T-helper 22 cell (primary cell): ENCODE measurements around the gene TEDC2.

Experiments
- DNase-seq: peaks from one replicate; pipeline ENCODE4 v3.0.0-alpha.2; 2020; ENCODE audit warnings: low read depth

TEDC2 gene

DNA sequence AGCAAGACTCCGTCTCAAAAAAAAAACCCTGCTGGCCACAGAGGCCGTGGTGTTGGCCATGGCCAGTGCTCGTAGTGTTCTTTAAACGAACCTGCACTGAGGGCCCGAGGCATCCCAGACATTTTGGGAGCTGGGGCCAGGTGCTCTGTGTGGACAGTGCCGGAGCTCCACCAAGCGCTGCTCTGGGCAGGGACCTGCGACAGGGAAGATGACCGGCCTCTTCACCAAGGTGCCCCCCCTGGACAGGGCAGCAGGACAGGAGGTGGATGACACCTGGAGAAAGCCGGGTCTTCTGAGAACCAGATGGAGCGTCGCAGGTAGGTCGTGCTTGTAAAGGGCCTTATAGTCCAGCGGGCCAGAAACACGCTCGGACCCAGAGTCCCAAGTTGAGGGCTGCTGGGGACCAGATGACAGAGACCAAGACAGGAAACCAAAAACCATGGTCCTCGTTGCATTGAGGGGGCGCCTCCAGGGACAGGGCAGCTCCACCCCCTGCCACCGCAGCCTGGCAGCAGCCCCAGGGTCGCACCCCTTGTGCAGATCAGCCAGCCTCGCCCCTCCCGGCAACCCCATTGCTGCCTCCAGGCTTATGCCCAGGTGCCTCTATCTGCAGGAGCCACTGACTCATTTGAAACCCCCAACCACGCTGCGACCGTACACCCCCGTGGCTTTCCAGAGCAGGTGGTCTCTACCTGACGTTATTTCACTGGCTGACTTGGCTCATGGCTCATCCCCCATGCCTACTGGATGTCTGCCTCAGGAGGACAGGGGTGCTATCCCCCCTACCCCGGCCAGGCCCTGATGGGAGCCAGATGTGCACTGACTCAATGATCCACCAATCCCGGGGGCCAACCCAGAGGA is 7.0 kb downstream of the TEDC2 start:
- DNase-seq, result no peak

DNA sequence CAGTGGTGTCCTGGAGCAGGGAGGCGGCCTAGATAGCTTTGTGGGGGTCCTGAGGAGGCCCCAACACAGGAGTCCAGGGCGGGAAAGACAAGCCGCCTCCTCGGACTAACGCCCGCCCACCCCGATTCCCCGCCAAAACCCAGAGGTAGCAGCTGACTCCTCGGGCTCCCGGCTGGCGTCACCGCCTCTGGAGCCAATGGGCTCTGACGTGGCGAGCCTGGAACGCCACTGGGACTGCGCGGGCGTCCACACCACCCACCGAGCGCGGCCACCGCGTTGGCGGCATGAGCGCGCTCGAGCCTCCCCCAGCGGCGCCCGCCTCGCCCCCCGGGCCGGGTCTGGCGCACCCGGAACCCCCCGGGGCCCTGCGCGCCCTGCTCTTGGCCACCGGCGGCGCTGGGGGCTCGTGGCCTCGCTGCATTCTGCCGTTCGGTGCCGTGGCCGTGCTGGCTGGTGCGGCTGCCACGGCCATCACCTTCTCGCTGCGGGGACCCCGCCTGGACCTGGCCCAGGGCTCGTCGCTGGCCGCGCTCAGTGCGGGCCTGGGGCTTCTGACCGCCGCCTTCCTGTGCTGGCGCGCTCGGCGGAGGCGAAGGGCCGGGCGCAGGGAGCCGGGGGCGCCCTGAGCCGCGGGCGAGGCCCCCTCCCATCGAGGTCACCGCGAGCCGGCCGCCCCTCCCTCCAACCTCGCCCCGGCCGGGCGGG is 7.8 kb downstream of the TEDC2 start:
- no peak for DNase-seq

DNA sequence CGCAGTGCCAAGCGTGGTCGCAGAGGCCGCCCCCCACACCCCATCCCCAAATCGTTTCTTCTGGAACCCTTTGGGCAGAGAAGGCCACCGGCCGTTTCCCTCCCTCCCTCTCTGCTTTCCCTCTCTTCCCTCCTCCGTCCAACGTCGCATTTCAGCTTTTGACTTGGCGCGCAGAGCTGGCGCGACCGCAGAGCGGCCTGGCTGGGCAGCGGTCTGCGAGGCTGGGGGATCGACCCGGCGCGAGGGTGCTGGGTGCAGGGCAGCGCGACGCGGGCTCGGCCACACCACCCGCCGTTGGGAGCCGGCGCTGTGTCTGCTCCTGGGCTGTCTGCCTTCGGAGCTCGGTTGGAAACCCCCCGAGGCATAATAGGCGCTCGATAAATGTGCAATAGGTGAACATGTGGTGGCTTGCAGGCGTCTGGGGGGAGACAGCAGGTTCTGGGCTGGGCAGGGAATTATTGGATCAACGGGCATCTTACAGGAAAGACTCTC is 8.4 kb downstream of the TEDC2 start:
- no peak for DNase-seq

DNA sequence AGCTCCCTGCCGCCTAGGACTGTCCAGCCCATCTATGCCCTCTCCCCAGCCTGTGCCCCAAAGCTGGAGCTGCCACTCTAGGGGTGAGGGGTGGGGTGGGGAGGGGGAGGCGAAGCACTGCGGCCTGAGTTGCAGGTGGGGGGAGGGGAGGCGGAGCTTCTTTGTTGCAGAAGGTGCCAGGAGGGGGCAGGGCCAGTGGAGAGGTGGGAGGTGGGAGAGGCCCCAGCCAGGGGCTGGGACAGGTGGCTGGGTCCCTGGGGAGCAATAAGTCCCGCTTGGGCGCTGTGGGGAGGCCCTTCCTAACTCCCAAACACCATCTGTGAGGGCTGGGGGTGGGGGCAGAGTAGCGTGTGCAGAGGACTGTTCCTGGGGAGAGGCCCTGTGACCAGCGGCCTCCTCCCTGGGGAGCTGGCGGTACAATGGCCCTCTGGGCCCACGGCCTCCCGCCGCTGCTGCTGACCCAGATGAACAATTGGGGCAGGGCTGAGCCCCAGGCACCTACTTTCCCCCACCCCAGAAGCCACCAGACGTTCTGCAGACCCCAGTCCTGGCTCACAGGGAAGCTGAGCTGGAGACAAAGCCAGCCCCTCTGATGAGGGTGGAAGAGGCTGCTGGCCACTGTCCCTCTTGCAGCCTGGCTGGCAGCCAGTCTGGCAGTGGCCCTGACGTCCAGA is 9.0 kb downstream of the TEDC2 start:
- no peak for DNase-seq

DNA sequence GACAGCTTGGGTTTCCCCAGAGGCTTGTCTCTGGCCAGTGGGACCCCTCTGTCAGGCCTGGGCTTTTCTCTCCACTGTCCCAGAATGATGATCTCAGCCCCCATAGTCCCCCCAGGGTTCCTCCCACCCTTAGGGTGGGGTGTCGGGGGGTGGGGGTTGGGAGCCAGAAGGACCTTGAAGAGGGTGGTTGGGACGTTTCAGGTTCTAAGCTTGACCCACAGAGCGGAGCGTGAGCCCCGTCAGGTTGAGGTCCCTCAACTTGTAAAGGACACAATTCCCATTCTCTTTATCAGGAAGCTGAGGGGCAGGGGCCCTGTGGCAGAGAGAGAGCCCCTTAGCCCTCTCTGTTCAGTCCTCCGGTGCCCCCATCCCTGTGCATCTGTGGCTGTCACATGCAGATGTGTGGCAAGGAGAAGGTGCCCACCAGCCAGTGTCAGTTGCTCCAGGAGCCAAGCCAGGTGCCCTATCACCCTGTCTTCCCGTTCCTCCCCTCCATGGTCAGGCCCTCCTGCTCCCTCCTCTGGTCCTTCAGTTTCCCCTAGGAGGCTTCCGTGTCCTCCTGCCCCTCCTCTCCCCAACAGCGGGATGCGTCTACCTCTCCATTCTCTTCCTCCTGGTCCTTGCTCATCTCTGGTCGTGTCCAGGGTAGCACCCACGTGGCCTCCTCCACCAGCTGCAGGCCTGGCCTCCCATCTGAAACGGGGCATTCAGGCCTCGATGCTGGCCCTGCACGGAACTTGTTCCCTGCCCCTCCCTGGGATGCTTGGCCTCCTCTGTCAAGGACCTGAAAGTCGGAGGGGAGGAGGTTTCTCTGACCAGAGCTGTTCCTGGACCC is 9.7 kb downstream of the TEDC2 start:
- DNase-seq, result no peak

DNA sequence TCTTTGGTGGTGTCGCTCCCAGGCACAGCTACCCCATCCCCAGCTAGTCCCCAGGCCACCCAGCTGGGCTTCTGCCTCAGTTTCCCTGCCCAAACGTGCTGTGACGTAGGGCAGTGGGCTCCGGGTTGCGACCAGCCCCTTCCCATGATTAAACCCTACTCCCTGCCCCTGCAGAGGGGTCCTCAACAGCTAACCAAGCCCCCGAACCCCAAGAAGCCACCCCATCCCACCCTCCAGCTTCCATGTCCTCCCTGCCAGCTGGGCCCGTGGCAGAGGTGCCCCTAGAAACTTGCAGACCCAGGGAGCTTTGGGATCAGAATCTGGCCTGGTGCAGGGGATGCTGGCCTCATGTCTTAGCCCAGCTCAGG is 10.3 kb downstream of the TEDC2 start:
- no peak for DNase-seq

DNA sequence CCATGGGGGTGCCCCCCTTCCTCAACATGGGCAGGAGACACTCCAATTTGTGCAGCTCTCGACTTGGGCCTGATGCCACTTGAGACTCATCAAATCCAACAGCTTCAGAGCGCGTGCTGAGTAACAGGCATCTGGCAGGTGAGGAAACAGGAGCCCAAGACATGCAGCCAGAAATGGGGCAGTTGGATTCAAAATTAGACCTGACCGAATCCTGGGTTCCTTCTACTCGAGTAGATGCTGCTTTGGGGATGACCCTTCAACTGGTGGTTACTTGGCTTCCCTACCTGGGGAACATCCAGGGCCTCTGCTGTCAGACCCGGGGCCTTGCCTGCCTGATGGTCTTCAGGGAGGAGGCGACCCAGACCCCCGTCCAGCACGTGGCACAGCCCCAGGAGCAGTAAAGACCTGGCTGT is 10.7 kb downstream of the TEDC2 start:
- no peak for DNase-seq

DNA sequence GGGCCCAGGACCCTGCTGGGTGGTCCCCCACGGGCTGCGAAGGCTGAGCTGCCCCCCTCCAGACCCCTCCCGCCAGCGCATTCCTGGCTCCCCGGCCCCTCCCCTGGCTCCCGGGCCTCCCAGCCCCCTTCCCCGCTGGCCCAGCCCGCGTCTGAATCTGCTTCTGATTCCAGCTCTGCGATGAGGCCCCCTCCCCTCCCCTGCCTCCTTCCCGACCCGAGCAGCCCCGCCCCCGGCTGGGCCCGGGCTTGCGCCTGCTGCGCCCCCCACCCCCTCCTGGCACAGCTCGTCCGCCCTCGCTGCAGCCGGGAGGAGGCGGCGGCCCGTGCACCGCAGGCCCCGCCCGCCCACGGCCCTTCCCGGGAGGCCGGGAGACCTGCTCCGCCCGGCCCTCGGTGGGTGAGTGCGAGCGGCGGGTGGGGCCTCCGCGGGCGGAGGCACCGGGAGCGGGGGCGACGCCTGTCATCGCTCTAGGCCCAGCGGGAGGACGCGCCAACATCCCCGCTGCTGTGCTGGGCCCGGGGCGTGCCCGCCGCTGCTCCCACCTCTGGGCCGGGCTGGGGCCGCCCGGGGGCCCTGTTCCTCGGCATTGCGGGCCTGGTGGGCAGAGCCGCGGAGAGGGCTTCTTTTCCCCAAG is 11.2 kb downstream of the TEDC2 start, which contains the start of gene NTN3:
NTN3 (plus strand) TSS at position 282 of the 637 bp plus-strand sequence. CDS start 405 bp downstream, outside the sequence.
- no peak for DNase-seq

DNA sequence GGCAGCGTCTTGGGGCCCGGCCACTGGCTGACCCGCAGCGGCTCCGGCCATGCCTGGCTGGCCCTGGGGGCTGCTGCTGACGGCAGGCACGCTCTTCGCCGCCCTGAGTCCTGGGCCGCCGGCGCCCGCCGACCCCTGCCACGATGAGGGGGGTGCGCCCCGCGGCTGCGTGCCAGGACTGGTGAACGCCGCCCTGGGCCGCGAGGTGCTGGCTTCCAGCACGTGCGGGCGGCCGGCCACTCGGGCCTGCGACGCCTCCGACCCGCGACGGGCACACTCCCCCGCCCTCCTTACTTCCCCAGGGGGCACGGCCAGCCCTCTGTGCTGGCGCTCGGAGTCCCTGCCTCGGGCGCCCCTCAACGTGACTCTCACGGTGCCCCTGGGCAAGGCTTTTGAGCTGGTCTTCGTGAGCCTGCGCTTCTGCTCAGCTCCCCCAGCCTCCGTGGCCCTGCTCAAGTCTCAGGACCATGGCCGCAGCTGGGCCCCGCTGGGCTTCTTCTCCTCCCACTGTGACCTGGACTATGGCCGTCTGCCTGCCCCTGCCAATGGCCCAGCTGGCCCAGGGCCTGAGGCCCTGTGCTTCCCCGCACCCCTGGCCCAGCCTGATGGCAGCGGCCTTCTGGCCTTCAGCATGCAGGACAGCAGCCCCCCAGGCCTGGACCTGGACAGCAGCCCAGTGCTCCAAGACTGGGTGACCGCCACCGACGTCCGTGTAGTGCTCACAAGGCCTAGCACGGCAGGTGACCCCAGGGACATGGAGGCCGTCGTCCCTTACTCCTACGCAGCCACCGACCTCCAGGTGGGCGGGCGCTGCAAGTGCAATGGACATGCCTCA is 12.0 kb downstream of the TEDC2 start:
- no peak for DNase-seq

DNA sequence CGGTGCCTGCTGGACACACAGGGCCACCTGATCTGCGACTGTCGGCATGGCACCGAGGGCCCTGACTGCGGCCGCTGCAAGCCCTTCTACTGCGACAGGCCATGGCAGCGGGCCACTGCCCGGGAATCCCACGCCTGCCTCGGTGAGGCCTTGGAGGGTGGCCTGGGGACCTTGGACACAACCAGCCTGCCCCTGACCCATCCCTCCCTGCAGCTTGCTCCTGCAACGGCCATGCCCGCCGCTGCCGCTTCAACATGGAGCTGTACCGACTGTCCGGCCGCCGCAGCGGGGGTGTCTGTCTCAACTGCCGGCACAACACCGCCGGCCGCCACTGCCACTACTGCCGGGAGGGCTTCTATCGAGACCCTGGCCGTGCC is 12.6 kb downstream of the TEDC2 start:
- no peak for DNase-seq

DNA sequence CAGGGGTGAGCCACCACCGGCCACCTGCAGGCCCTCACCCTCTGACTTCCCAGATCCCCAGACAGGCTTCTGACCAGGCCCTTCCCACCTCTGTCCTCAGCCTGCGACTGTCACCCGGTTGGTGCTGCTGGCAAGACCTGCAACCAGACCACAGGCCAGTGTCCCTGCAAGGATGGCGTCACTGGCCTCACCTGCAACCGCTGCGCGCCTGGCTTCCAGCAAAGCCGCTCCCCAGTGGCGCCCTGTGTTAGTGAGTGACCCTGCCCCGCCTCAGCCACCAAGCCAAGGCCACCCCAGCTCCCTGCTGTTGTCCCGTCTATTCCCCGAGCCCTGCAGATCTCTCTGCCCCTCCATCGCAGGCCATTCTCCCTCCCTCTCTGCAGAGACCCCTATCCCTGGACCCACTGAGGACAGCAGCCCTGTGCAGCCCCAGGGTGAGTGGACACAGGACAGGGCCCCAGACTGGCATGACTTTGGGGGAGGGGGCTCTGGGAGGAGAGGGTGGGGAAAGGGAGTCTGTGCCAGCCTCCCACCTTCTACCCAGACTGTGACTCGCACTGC is 13.1 kb downstream of the TEDC2 start:
- no peak for DNase-seq

DNA sequence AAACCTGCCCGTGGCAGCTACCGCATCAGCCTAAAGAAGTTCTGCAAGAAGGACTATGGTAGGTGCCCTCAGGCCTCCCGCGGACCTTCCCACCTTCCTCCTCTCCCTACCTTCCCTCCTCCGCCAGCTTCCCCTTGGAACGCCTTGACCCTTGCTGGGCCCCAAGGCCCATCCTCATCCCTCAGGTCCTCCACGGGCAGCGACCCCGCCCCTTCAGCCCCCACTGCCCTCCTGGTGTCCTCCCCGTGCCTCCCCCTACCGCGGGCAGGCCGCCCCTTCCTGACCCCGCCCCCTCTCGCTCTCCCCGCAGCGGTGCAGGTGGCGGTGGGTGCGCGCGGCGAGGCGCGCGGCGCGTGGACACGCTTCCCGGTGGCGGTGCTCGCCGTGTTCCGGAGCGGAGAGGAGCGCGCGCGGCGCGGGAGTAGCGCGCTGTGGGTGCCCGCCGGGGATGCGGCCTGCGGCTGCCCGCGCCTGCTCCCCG is 13.6 kb downstream of the TEDC2 start:
- no peak for DNase-seq

DNA sequence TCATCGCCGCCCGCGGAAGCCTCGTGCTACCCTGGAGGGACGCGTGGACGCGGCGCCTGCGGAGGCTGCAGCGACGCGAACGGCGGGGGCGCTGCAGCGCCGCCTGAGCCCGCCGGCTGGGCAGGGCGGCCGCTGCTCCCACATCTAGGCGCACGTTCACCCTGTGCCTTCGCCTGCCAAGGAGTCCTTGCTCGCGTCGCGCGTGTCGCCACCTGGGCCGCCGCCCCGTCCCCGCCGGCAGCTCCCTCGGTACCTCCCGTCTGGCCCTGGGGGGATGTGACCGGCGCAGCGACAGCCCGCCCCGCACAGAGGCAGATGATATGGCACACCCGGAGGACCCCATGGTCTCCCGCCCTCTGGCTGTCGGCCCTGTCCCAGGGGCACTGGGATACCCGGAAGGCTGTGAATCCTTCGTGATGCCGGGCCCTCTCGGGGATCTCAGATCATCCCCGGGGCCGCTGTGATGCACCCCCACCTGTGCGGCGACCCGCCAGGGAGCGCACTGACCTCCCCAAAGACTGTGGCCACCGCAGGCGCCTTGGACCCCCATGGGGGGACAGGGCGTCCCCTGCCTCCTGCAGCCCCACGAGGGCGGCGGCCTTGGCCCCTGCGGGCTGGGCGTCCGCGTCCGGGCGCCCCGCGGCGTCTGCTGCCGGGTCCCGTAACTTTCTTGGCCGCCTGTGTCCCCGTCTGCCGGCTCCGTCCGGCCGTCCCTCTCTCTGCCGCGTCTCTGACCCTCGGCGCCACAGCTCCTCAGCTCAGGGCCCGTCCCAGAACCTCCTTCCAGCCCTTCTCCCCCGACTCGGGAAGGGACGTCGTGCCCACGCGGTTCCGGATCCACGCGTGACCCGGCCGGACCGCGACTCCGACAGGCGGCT is 14.3 kb downstream of the TEDC2 start:
- DNase-seq, result peak; percentile 36

DNA sequence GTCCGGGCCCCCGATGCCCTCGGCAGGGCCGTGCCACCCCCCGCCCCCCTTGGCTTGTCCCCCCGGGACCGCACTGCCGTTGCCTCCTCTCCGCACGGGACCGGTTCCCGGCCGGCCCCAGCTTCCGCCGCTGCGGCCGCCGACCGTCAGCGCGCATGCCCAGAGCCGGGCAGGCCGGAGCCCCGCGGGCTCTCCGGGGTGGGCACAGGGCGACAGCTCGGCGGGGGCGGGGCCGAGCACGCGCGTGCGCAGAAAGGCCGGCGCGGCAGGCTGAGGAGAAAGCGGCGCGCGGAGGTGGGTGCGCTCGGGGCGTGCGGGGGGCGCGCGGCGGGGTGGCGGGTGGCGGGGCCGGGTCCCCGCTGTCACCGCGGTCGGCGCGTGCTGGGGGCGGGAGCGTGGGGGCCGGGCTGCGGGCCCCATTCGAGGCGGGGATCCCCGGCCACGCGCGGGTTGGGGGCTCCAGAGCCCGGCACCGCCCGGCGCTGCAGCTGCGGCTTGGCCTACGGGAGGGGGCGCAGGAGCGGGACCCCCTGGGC is 15.0 kb downstream of the TEDC2 start, which contains the start of gene TBC1D24:
TBC1D24 (plus strand) TSS at position 251 of the 536 bp plus-strand sequence. CDS start 21,022 bp downstream, outside the sequence.
- peak; percentile 56 for DNase-seq

DNA sequence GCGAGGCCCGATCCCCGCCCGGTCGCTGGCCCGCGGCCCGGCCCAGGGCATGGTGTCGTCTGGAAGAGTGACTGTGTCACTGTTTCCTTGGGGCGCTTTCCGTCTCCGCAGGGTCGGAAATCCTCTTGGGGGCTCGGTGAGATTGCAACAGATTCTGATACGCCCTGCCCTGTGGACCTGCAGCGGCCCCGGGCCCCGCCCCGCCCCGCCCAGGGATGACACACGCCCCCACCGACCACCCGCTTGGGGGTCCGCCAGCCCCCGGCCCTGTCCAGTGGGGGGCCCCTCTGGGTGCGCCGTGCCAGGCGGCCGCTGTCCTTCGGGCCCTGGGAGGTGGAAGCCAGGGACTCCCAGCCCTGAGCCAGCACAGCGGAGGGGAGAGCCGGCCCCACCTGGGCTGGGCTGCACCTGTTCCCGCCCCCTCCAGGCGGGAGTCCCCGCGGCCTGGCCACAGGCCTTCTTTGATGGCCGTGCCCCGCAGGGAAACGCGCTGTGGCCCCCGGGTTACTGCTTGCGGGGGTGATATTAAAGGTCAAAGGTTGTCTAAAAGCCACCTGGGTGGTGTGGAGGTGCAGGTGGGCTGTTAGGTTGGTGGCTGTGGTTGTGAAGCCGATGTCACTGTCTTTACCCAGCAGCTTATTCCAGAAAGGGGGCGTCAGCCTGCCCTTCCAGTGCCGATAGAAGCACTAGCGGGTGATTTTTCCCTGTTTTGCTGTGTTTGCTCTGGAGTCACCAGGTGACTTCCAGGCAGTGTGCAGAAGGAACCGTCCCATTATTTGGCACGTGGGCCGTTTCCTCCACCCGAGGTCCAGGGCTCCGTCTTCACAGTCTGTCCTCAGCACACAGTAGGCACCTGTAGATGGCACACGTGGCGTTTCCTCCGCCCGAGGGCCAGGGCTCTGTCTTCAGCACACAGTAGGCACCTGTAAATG is 15.8 kb downstream of the TEDC2 start:
- DNase-seq, result no peak

DNA sequence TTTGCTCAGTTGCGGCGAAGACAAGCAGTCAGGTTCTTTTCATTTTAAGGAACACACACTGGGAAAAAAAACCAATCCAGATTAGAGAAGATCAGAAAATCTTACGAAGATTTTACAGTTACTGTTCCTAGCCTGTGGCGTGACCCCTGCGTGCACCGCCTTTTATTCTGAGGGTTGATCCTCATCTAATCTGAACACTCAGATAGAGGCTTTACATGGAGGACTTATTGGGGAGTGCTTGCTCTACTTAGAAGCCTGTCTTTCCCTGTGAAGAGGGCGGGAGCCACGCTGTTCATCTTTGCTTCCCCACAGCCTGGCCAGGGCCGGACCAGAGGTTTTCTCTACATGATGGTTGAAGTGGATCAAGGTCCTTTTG is 16.4 kb downstream of the TEDC2 start:
- DNase-seq, result no peak

DNA sequence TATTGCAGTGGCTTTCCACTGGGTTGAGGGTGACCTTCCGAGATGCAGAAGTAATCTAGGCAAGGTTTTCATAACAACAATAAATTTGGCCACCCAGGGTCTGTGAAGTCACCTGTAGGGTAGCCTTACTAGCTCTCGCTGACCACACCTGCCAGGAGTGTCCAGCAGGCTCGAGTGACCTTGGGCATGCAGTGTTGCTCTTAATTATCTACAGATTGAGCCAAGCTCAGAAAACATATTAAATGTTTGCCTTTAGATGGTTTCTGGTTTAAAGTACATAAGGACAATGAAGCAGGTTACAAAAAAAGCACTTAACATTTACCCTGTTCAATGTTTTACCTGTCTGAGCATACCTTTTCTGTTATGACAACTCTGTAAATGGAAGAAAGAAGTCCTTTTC is 16.8 kb downstream of the TEDC2 start:
- no peak for DNase-seq
